ENCODE results near the gene HECTD4. TPM values are rescaled to one million over a fixed set of nuclear protein-coding genes. Genes with fewer than 3 reads are reported as not detected.

Gene HECTD4
- total RNA-seq, 2 donors from 2014 or later: 54.2 to 75.4 TPM

DNA sequence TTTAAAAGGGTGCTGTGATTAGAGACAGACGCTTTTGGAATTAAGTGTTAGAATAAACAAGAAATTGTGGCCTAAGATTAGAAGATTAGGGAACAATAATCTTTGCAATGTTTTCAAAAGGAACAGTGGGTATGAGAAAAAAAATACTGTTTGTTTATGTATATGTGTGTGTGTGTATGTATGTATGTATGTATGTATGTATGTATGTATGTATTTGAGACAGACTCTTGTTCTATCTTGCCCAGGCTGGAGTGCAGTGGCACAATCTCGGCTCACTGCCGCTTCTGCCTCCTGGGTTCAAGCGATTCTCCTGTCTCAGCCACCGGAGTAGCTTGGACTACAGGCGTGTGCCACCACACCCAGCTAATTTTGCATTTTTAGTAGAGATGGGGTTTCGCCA, 175.3 kb downstream of the HECTD4 start:
- ATAC-seq (ENCODE audit: insufficient number of reproducible peaks, low FRiP score, low read depth) (no peak), DNase-seq (ENCODE audit: low spot score) (no peak)
- TF ChIP-seq, protein P1, sequence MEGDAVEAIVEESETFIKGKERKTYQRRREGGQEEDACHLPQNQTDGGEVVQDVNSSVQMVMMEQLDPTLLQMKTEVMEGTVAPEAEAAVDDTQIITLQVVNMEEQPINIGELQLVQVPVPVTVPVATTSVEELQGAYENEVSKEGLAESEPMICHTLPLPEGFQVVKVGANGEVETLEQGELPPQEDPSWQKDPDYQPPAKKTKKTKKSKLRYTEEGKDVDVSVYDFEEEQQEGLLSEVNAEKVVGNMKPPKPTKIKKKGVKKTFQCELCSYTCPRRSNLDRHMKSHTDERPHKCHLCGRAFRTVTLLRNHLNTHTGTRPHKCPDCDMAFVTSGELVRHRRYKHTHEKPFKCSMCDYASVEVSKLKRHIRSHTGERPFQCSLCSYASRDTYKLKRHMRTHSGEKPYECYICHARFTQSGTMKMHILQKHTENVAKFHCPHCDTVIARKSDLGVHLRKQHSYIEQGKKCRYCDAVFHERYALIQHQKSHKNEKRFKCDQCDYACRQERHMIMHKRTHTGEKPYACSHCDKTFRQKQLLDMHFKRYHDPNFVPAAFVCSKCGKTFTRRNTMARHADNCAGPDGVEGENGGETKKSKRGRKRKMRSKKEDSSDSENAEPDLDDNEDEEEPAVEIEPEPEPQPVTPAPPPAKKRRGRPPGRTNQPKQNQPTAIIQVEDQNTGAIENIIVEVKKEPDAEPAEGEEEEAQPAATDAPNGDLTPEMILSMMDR (IDR thresholded peaks at IDR 0.05): no peak
- Histone ChIP-seq H3K36me3 (peaks cover 54% of the 10 kb centered on the region), H3K27ac (no peak overlapping the region), H3K9me3 (no peaks in the 10 kb centered on the region), H3K27me3 (replicated peaks; ENCODE audit: insufficient read depth) (no peaks in the 10 kb centered on the region), H3K4me3 (no peak overlapping the region), H3K4me1 (ENCODE audit: control insufficient read depth in 1 of 2, low read depth in 2 of 2) (no peaks in the 10 kb centered on the region)

DNA sequence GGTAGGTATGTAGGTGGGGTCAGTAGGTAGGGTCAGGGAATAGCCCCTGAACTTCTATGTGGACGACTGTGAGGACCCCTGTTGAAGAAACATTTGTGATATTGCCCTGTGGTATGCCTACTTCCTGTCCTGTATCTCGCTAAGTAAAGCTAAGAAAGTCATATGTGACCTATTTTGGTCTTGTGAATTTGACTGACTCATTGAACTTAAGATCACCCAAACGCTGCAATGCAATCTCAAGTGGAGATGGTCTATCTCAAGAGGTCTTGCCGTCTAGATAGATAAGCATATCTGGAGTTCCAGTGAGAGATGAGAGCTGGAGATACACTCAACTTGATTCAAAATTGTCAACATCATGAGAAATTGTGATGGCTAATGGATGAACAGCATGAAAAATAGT, 183.1 kb downstream of the HECTD4 start:
- Histone ChIP-seq H3K27ac (no peak overlapping the region), H3K27me3 (replicated peaks; ENCODE audit: insufficient read depth) (no peaks in the 10 kb centered on the region), H3K36me3 (peaks cover 33% of the 10 kb centered on the region), H3K4me1 (ENCODE audit: control insufficient read depth in 1 of 2, low read depth in 2 of 2) (no peaks in the 10 kb centered on the region), H3K4me3 (no peak overlapping the region), H3K9me3 (no peaks in the 10 kb centered on the region)
- ATAC-seq (ENCODE audit: insufficient number of reproducible peaks, low FRiP score, low read depth) (no peak), DNase-seq (ENCODE audit: low spot score) (no peak)
- TF ChIP-seq, protein P1 (IDR thresholded peaks at IDR 0.05): no peak

DNA sequence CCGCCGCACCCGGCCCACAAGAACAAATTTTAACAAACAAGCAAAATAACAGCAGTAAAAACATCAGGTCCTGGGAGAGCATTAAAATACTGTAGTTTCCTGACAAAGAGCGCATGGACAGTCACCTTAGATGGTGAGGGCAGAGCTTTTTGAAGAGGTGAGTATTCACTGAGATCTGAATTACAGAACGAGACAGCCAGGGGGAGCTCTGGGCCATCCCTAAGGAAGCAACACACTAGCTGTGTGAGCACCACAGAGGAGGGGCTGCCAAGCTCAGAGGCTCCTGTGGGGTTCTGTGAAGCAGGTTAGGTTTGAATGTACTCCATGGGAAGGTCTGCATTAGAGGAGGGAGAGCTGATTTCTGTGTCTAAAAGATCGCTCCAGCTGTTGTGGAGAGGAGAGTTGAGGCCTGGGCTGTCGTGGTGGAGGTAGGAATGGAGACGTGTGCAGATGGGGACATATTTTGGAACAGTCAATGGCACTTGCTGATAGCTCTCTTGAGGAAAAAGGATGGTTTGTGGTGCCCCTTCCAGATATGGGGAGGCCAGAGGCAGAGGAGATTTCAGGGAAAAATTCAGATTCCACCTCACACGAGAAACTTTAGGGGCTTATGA, 184.0 kb downstream of the HECTD4 start:
- H3K27ac ChIP-seq: no peak overlapping the region
- H3K4me3 ChIP-seq: no peak overlapping the region
- TF ChIP-seq, protein P1 (IDR thresholded peaks at IDR 0.05): no peak
- peaks cover 38% of the 10 kb centered on the region for H3K36me3 ChIP-seq
- no peaks in the 10 kb centered on the region for H3K9me3 ChIP-seq
- ATAC-seq (ENCODE audit: insufficient number of reproducible peaks, low FRiP score, low read depth) (no peak), DNase-seq (ENCODE audit: low spot score) (no peak)
- H3K27me3 ChIP-seq (replicated peaks; ENCODE audit: insufficient read depth): no peaks in the 10 kb centered on the region
- H3K4me1 ChIP-seq (ENCODE audit: control insufficient read depth in 1 of 2, low read depth in 2 of 2): no peaks in the 10 kb centered on the region

DNA sequence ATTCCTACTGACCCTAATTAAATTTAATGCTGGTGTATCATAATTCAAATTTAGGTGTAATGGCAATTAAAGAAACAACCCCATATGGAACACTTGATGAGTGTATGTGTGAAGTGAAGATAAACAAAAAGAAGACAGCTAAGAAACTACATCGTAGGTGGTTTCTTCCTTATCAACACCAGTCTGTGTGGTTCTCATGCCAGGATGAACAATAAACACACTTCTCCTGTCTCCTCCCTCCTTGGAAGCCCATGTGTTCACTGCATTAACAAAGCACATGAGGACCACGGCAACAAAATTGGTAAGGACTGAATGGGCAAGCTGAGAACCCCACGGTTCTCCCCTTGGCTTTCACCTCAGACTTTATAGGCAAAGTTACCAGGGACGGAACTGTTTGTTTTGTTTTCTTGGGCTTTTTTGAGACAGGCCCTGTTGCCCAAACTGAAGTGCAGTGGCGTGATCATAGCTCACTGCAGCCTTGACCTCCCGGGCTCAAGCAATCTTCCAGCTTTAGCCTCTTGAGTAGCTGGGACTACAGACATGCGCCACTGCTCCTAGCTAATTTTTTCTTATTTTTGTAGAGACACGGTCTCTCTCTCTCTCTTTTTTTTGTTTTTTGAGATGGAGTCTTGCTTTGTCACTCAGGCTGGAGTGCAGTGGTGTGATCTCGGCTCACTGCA, 185.9 kb downstream of the HECTD4 start:
- peaks cover 45% of the 10 kb centered on the region for H3K36me3 ChIP-seq
- no peaks in the 10 kb centered on the region for H3K9me3 ChIP-seq

DNA sequence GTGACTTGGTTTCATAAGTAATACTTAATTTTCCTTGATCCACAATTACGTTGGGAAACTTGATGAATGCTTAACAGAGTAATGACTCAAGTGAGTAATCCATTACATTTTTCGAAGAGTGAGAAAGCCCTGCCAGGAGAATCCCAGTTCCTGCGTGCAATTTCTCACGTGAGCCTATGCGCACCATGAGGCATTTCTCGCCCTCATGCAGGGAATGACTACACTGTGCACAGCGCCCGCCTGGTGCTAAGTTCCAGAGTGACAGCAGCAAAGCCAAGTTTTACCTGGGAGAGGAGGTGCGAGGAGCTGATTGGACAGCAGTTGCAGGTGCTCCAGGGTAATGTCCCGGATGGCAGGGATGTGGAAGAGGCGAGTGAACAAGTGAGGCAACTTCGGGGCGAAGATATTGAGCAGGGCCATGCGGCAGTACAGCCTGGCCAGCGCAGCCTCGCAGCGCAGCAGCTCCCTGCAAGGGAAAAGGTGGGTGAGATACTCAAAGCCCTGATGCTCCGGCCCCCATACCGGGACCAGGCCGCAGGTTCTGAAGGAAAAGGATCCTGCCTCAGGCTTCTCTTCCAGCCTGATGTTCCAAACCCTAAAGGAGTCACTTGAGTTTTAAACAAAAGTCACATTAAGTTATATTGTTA, 187.5 kb downstream of the HECTD4 start:
- no peaks in the 10 kb centered on the region for H3K27me3 ChIP-seq (replicated peaks; ENCODE audit: insufficient read depth)
- peaks cover 47% of the 10 kb centered on the region for H3K36me3 ChIP-seq
- TF ChIP-seq, protein P1 (IDR thresholded peaks at IDR 0.05): no peak
- no peak overlapping the region for H3K4me3 ChIP-seq
- ATAC-seq (ENCODE audit: insufficient number of reproducible peaks, low FRiP score, low read depth) (no peak), DNase-seq (ENCODE audit: low spot score) (no peak)
- H3K9me3 ChIP-seq: no peaks in the 10 kb centered on the region
- H3K4me1 ChIP-seq (ENCODE audit: control insufficient read depth in 1 of 2, low read depth in 2 of 2): no peaks in the 10 kb centered on the region
- H3K27ac ChIP-seq: no peak overlapping the region

More for the DNA sequence above, 185.9 kb downstream of the HECTD4 start:
- H3K4me3 ChIP-seq: no peak overlapping the region
- TF ChIP-seq, protein P1 (IDR thresholded peaks at IDR 0.05): no peak
- no peak overlapping the region for H3K27ac ChIP-seq
- no peak for DNase-seq (ENCODE audit: low spot score)
- H3K4me1 ChIP-seq (ENCODE audit: control insufficient read depth in 1 of 2, low read depth in 2 of 2): no peaks in the 10 kb centered on the region
- no peak for ATAC-seq (ENCODE audit: insufficient number of reproducible peaks, low FRiP score, low read depth)
- H3K27me3 ChIP-seq (replicated peaks; ENCODE audit: insufficient read depth): no peaks in the 10 kb centered on the region
